Body of pancreas (tissue), 4 donors: ENCODE results near the gene SPOP. TPM values are rescaled to one million over a fixed set of nuclear protein-coding genes. Genes with fewer than 3 reads are reported as not detected.

Experiments
- ATAC-seq: fragments of 150-250 bp; one replicate; pipeline ENCODE4 v1.9.1; 2016
- DNase-seq, 4 donors: peaks; one replicate each; pipeline ENCODE4 v3.0.0-alpha.2; 2019
- H3K27ac ChIP-seq, 4 donors: fragments of 200-600 bp; sonication (generic); 1 replicate in 3 of 4; 2 replicates in 1 of 4; pipeline versions ENCODE4 v1.5.1 to v1.6.1; 2016 to 2019; ENCODE audit warnings: mild to moderate bottlenecking in 1 of 4, mixed read lengths in 1 of 4, moderate library complexity in 1 of 4
- H3K27me3 ChIP-seq, 2 donors: fragments of 200-600 bp; sonication (generic); one replicate each; pipeline ENCODE4 v1.6.0; 2016; ENCODE audit warnings: mild to moderate bottlenecking in 1 of 2
- H3K36me3 ChIP-seq, 2 donors: fragments of 200-600 bp; sonication (generic); replicated peaks in 1 of 2; 2 replicates each; pipeline ENCODE4 v1.5.1; 2016; ENCODE audit warnings: low read depth in 2 of 2; ENCODE audit not compliant: insufficient read depth in 1 of 2
- H3K4me1 ChIP-seq: fragments of 200-600 bp; sonication (generic); one replicate; pipeline ENCODE4 v1.6.0; 2016
- H3K4me3 ChIP-seq, 2 donors: fragments of 200-600 bp; sonication (generic); 1 replicate in 1 of 2; 2 replicates in 1 of 2; pipeline ENCODE4 v1.5.1; 2016 to 2019
- H3K9me3 ChIP-seq, 3 donors: fragments of 200-600 bp; sonication (generic); 1 replicate in 2 of 3; 2 replicates in 1 of 3; pipeline ENCODE4 v1.5.1; 2016
- POLR2A ChIP-seq, 3 donors: fragments of 450-650 bp; IDR thresholded peaks; one replicate each; pipeline ENCODE4 v1.6.1; 2016; ENCODE audit warnings: antibody characterized with exemption in 3 of 3, mild to moderate bottlenecking in 2 of 3
- WGBS, 2 donors: methylation state at CpG; one replicate each; pipeline ENCODE4 v1.1.5; 2017; 5-methylcytosine and 5-hydroxymethylcytosine counted together
- intact Hi-C: fragments of 100-400 bp; cut with DNase I; formaldehyde crosslinking; loops from one replicate; pipeline ENCODE4 v1.15.1; 2023
- total RNA-seq, 2 donors: library from RNA; depleted of rRNA; stranded (reverse); fragments of >200 nt; gene quantifications; one replicate each; pipeline ENCODE4 v1.1.0, GENCODE V29; 2016
- TF ChIP-seq, protein P1 (sequence below), 7 experiments: fragments of 450-650 bp in 4 of 7; fragments of 200-600 bp in 3 of 7; sonication (generic) in 3 of 7; IDR thresholded peaks; one replicate each; pipeline ENCODE4 v1.5.1; 2016 to 2019; ENCODE audit warnings: antibody characterized with exemption in 7 of 7

SPOP gene
- total RNA-seq, 2 donors from 2014 or later: 42.3 to 57.4 TPM

- TF ChIP-seq POLR2A (IDR thresholded peaks at IDR 0.05): no peak
- TF ChIP-seq, protein P1, sequence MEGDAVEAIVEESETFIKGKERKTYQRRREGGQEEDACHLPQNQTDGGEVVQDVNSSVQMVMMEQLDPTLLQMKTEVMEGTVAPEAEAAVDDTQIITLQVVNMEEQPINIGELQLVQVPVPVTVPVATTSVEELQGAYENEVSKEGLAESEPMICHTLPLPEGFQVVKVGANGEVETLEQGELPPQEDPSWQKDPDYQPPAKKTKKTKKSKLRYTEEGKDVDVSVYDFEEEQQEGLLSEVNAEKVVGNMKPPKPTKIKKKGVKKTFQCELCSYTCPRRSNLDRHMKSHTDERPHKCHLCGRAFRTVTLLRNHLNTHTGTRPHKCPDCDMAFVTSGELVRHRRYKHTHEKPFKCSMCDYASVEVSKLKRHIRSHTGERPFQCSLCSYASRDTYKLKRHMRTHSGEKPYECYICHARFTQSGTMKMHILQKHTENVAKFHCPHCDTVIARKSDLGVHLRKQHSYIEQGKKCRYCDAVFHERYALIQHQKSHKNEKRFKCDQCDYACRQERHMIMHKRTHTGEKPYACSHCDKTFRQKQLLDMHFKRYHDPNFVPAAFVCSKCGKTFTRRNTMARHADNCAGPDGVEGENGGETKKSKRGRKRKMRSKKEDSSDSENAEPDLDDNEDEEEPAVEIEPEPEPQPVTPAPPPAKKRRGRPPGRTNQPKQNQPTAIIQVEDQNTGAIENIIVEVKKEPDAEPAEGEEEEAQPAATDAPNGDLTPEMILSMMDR (IDR thresholded peaks at IDR 0.05): no peak
- intact Hi-C loops: no loop called here
- Histone ChIP-seq H3K36me3 (peaks cover 4 to 33% of the 10 kb centered on the region in 2 donors), H3K27ac (no peak overlapping the region), H3K9me3 (no peaks in the 10 kb centered on the region), H3K4me3 (no peak overlapping the region), H3K4me1 (no peaks in the 10 kb centered on the region), H3K27me3 (no peaks in the 10 kb centered on the region)
- WGBS, 2 donors: 93 to 94% methylated on average over 7 of the region's 7 CpGs
- DNase-seq: no peak
- ATAC-seq: no peak
Measured at GRCh38 chr17:49604314-49604869, 73.5 kb downstream of the SPOP start.

- Histone ChIP-seq H3K9me3 (no peaks in the 10 kb centered on the region), H3K4me1 (no peaks in the 10 kb centered on the region), H3K27ac (no peak overlapping the region), H3K36me3 (peaks cover 4 to 28% of the 10 kb centered on the region in 2 donors), H3K27me3 (no peaks in the 10 kb centered on the region), H3K4me3 (no peak overlapping the region)
- ATAC-seq (no peak), DNase-seq (no peak)
- TF ChIP-seq, protein P1 (IDR thresholded peaks at IDR 0.05): no peak
- TF ChIP-seq POLR2A (IDR thresholded peaks at IDR 0.05): no peak
- 61 to 71% methylated on average over 2 of the region's 2 CpGs for WGBS, 2 donors
- intact Hi-C loops: no loop called here
Measured at GRCh38 chr17:49603720-49604119, 74.2 kb downstream of the SPOP start.

GRCh38 chr17:49603238-49603637 is 74.7 kb downstream of the SPOP start:
- TF ChIP-seq POLR2A (IDR thresholded peaks at IDR 0.05): no peak
- TF ChIP-seq, protein P1 (IDR thresholded peaks at IDR 0.05): no peak
- no peak for DNase-seq
- Histone ChIP-seq H3K4me1 (no peaks in the 10 kb centered on the region), H3K36me3 (peaks cover 4 to 30% of the 10 kb centered on the region in 2 donors), H3K9me3 (no peaks in the 10 kb centered on the region), H3K27ac (no peak overlapping the region), H3K27me3 (no peaks in the 10 kb centered on the region), H3K4me3 (no peak overlapping the region)
- 61 to 63% methylated on average over 3 of the region's 3 CpGs for WGBS, 2 donors
- intact Hi-C loops: no loop called here
- ATAC-seq: peak; percentile 35

- intact Hi-C loops: no loop called here
- Histone ChIP-seq H3K27me3 (no peaks in the 10 kb centered on the region), H3K27ac (no peak overlapping the region), H3K4me1 (no peaks in the 10 kb centered on the region), H3K36me3 (peaks cover 4 to 34% of the 10 kb centered on the region in 2 donors), H3K9me3 (no peaks in the 10 kb centered on the region), H3K4me3 (no peak overlapping the region)
- no peak for ATAC-seq
- no peak for TF ChIP-seq POLR2A (IDR thresholded peaks at IDR 0.05)
- TF ChIP-seq, protein P1 (IDR thresholded peaks at IDR 0.05): no peak
- DNase-seq: no peak
Measured at GRCh38 chr17:49602783-49603182, 75.1 kb downstream of the SPOP start.

GRCh38 chr17:49600949-49601348 is 76.9 kb downstream of the SPOP start:
- no peak for ATAC-seq

More at GRCh38 chr17:49600949-49601348, 76.9 kb downstream of the SPOP start:
- Histone ChIP-seq H3K27me3 (no peaks in the 10 kb centered on the region), H3K27ac (no peak overlapping the region), H3K9me3 (no peaks in the 10 kb centered on the region), H3K4me3 (no peak overlapping the region), H3K36me3 (peaks cover 4 to 31% of the 10 kb centered on the region in 2 donors), H3K4me1 (no peaks in the 10 kb centered on the region)
- TF ChIP-seq, protein P1 (IDR thresholded peaks at IDR 0.05): no peak
- TF ChIP-seq POLR2A (IDR thresholded peaks at IDR 0.05): no peak
- intact Hi-C loops: no loop called here
- no peak for DNase-seq
